ENCODE measurements around the gene BRD7.

- TF ChIP-seq, protein P1, sequence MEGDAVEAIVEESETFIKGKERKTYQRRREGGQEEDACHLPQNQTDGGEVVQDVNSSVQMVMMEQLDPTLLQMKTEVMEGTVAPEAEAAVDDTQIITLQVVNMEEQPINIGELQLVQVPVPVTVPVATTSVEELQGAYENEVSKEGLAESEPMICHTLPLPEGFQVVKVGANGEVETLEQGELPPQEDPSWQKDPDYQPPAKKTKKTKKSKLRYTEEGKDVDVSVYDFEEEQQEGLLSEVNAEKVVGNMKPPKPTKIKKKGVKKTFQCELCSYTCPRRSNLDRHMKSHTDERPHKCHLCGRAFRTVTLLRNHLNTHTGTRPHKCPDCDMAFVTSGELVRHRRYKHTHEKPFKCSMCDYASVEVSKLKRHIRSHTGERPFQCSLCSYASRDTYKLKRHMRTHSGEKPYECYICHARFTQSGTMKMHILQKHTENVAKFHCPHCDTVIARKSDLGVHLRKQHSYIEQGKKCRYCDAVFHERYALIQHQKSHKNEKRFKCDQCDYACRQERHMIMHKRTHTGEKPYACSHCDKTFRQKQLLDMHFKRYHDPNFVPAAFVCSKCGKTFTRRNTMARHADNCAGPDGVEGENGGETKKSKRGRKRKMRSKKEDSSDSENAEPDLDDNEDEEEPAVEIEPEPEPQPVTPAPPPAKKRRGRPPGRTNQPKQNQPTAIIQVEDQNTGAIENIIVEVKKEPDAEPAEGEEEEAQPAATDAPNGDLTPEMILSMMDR (IDR thresholded peaks at IDR 0.05) = no peak
- TF ChIP-seq POLR2A (IDR thresholded peaks at IDR 0.05) (no peak), POLR2AphosphoS5 (IDR thresholded peaks at IDR 0.05) (no peak), EP300 (IDR thresholded peaks at IDR 0.05; ENCODE audit: low read depth) (no peak)
Observed at GRCh38 chr16:50316102-50316847, 52.5 kb downstream of the BRD7 start.

Measured in transverse colon (tissue), 4 donors.